Glomerular visceral epithelial cell (primary cell): ENCODE measurements around the gene SLC8A1.
A peak's percentile ranks its signal among the peaks of the same experiment; 100 is the strongest.

Experiments
- DNase-seq: peaks from one replicate; pipeline ENCODE4 v3.0.0-alpha.2; 2016; ENCODE audit errors: extremely low spot score

Gene SLC8A1

DNA sequence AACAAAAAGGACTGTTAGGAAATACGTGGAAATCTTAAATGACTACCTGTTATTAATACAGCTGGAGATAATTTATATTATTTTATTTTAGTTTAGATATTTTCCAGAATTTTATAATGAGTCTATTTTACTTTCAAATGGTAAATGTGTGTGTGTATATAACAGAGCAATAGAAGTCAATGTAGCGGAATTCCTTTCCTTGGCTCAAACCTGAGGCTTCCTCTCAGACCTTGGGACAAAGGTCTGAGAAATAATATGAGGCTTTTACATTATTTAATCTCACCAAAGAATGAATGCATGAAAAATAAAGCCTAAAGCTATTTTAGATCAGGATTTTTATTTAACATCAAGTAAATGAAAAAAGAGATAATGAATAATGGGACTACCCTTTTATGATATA, 65.7 kb downstream of the SLC8A1 start:
- no peak for DNase-seq

GRCh38 chr2:40384714-40385113, 67.2 kb downstream of the SLC8A1 start:
- DNase-seq: peak; percentile 45

- DNase-seq: no peak
Observed at GRCh38 chr2:40384233-40384632, 67.7 kb downstream of the SLC8A1 start.

DNA sequence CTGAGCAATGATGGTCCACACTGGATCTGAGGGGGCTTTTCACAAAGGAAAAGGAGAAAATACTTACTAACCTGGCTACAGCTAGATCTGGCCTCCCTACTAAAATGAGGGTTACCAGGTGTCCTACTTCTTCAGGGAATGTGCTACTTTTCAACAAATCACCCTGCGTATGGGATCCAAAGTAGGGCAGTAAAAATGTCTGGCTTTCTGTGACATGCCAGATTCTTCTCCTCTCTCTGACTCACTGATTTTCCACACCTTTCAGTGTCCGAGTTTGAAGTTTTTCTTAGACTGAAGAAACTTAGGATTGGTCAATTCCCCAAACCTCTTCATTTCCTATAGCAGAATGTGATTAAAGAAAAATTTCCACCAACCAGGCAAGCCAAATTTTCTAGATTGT, 71.2 kb downstream of the SLC8A1 start:
- DNase-seq: no peak

DNA sequence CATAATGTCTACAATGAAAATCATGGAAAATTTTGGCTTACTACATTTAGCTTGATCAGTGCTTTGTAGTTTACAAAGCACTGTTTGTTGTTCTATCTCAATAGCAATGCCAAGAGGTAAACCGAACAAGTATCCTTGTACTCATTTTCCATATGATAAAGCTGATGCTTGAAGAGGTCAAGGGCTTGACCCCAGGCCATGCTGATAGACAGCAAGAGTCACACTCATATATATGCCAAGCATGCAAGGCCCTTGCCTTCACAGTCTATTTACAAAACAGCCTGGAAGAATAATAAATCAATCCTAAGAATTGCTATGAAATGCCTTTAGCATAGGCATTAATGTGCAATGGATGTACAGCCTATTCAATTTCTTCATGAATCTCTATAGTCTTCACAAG, 71.8 kb downstream of the SLC8A1 start:
- DNase-seq: no peak

- DNase-seq: no peak
Observed at GRCh38 chr2:40374543-40375240, 77.2 kb downstream of the SLC8A1 start.

- no peak for DNase-seq
Observed at GRCh38 chr2:40373111-40373510, 78.8 kb downstream of the SLC8A1 start.

- peak; percentile 33 for DNase-seq
Observed at GRCh38 chr2:40372283-40372985, 79.5 kb downstream of the SLC8A1 start.

GRCh38 chr2:40371525-40372282, 80.2 kb downstream of the SLC8A1 start:
- peak; percentile 70 for DNase-seq

- DNase-seq: no peak
Observed at GRCh38 chr2:40370007-40370395, 81.9 kb downstream of the SLC8A1 start.

GRCh38 chr2:40369267-40370006, 82.5 kb downstream of the SLC8A1 start:
- DNase-seq: no peak

- peak; percentile 39 for DNase-seq
Observed at GRCh38 chr2:40367652-40368051, 84.2 kb downstream of the SLC8A1 start.

DNA sequence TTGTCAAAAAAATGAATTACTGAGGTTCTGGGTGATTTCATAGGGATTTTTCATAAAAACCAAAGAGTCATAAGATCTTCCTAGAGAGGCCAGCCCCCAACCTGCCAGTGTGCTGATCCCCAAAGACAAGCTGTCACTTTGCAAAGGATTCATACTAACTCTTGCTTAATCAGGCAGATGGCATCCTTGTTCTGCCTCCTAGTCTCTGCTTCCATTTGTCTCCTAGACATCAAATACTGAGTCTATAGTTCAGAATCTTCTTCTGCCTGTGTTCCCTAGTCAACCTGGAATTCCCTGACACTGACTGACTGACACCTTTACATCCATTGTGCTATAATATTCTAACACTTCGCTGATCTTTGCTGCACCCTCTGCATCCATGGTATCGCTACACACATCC, 84.9 kb downstream of the SLC8A1 start:
- DNase-seq: no peak

GRCh38 chr2:40364151-40364874, 87.6 kb downstream of the SLC8A1 start:
- DNase-seq: no peak

DNA sequence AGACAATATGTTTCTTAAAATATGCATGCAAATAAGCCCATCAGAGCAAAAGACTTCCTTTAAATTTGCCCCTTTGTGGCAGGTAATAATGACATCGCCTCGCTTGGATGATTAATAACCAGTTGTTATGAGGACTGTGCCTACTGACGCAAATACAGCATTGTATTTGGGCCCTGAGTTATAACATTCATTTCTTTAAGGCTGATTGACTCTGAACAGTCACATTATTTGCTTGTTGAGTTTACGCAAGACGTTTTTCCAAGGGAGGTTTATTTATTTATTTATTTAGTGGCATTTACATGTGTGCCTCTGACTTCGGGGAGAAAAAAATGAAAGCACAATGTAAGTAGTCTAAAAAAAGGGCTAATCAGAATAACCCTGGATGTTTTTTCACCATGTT, 88.3 kb downstream of the SLC8A1 start:
- no peak for DNase-seq

- no peak for DNase-seq
Observed at GRCh38 chr2:40363231-40363630, 88.7 kb downstream of the SLC8A1 start.

- DNase-seq: no peak
Observed at GRCh38 chr2:40361478-40361877, 90.4 kb downstream of the SLC8A1 start.

DNA sequence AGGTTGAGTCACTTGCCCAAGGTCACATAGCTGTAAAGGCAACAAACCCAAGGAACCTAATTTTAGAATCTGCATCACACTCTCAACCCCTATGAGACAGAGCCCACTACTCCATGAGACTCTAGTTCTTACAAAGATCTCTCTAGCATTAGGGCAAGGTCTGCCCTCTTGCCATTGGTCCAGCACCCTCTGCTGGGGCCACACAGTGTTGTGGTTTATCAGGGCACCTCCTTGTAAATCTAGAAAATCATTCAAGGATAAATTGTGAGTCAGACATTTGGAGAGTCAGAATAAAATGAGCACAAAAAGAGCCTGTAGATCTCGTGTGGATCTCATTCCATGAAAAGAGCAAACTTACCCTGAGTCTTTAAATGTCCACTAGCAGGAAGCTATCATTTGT, 91.2 kb downstream of the SLC8A1 start:
- peak; percentile 67 for DNase-seq

GRCh38 chr2:40359811-40360210, 92.1 kb downstream of the SLC8A1 start:
- no peak for DNase-seq

- no peak for DNase-seq
Observed at GRCh38 chr2:40358783-40359182, 93.1 kb downstream of the SLC8A1 start.

DNA sequence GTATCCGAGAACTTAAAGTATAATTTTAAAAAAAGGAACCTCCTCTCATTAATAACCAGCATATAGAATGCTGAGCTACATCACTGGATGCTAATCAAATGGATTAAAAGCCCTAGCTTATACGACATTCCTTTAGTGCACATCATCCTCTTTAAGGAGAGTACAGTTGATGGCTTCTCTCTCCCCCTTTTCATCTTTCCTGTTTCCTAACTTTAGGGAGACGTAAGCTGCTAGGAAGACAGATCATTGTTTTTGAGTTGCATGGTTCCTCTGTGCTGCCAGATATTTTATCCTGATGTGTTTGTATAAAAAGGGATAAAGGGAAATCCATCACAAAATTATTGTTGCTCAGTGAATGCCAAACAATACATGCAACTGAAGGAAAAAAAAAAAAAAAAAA, 94.2 kb downstream of the SLC8A1 start:
- DNase-seq: no peak
